8988T (cell line): ENCODE data around the gene DEGS2.
A peak's percentile ranks its signal among the peaks of the same experiment; 100 is the strongest.
"Not testable (repeated sequence)": the region's sequence is repeated elsewhere in the genome, so short reads cannot be mapped to it uniquely, and the experiment has no call there.

Experiments
- DNase-seq: peaks from one replicate; pipeline ENCODE4 v3.0.0; 2011

Gene DEGS2

DNA sequence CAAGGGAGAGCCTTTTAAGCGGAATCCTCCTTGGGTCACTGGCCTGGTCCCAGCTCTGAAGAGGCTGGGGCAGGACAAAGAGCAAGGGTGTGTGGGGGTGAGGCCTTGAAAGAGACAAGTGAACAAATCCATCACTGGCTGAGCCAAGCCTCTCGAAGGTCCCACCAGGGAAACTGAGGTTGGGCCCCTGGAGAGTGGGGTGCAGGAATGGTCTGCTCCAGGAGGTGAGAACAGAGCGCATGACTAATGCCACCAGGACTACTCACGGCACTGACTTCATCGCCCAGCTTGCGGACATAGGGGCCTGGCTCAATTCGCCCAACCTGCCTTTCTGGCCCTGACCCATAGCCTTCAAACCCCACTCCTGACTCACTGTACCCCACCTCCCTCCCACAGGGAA, 19.2 kb upstream of the DEGS2 start:
- no peak for DNase-seq

DNA sequence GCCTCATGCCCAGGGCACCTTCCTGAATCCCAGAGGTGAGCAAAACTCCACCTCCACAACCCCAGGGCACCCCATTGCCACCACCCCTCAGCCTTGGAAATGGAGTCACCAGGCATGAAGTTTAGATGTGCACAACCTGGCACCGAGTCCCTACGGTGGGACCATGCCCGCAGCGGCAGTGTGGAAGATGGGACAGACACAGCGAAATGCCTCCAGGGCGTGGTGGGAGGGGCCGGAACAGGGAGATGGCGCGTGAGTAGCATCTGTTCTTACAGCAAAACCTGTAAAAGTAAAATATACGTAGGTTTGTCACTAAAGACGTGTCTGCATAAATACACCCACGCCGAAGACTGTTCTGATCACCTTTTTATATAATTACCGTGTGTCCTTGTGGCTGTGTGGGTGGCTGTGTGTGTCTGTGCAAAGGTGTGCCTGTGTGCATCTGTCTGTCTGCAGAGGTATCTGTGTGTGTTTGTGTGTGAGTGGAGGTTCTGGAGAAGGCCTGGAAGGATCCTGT, 17.4 kb upstream of the DEGS2 start:
- no peak for DNase-seq

DNA sequence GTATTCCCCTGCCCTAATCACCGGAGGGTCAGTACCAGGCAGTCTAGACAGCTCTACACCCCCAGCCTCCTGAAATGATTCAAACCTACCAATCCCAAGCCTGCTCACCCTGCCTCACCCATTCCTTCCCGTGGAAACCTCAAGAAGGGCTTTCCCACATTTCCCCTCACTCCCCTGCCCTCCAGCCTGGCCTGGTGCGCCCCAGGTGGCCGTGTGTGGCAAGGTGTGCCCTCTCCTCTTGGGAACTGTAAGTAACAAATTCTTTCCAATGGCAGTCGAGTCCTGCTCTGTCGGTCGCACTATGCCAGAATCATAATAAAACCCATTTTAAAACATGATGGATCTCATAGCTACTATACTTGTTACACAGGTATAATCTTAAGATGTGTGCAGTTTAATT, 13.9 kb upstream of the DEGS2 start:
- DNase-seq: no peak

DNA sequence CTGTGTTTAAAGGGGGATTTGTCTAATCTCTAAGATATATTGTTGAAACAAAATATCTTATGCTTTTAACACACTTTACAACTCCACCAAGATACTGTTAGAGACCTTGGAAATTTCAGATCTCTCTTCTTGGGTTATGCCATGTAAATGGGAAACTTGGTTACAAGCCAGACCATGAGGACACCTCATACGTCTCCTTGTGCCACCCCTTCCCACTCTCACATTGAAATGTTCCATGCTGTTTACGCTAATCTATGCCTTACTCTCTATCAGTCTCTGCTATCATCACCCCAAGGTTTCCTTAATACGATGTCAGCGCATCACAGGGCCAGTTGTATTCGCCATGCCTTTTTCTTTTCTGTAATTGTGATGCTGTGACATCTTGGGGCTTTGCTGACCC, 13.4 kb upstream of the DEGS2 start:
- DNase-seq: no peak

DNA sequence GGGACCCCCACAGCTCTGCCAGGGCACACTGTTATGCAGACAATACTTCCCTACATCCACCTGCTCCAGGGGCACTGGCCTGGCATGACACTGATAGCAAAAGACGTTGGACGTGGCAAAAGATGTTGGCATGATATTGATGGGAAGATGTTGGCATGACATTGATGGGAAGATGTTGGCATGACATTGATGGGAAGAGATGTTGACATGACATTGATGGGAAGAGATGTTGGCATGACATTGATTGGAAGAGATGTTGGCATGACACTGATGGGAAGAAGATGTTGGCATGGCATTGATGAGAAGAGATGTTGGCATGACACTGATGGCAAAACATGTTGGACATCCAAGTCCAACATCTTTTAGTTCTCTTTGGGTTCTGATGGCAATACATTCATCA, 11.4 kb upstream of the DEGS2 start:
- no peak for DNase-seq

DNA sequence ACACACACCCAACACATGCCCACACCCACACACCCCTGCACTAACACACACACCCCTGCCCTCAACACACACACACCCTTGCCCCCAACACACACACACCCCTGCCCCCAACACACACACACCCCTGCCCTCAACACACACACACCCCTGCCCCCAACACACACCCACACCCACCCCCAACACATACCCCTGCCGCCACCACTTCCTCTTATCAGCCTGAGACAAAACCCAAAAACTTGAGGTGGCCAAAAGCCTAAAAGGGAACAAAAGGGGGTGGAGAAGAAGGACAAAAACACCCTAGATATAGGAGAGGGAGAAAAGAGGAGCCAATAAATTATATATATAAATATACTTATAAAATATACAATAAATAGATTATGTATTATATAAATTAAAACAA, 9.1 kb upstream of the DEGS2 start:
- DNase-seq: no peak

DNA sequence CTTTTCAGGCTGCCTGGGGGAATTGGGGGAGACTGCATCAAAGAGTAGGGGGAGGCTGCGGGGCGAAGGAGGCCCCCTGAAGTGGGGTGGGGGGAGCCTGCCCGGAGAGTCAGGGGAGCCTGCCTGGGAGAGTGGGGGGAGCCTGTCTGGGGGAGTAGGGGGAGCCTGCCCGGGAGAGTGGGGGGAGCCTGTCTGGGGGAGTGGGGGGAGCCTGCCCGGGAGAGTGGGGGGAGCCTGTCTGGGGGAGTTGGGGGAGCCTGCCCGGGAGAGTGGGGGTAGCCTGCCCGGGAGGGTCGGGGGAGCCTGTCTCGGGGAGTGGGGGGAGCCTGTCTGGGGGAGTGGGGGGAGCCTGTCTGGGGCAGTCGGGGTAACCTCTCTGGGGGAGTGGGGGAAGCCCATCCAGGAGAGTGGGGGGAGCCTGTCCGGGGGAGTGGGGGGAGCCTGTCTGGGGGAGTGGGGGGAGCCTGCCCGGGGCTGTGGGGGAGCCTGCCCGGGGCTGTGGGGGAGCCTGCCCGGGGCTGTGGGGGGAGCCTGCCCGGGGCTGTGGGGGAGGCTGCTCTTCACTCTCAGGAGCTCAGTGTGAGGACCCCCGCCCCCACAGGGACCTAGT, 6.5 kb upstream of the DEGS2 start:
- DNase-seq: no peak

DNA sequence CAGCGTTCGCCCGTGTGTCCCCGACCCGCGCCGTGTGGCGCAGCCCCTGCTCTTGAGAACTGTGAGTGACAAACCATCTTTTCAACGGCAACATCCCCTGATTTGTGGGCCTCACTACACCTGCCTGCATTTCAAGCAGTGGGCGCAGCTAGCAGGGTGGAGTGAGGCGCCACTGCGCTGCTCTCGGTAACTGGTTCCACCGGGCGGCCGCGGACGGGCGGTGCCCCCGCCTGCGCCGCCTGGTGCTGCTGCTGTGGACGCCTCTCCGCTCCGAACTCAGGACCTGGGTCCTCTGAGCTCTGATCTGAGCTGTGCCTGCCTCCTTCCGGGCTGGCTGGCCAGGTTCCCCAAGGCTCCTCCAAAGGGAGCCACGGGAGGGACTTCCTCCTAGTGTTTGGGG, 5.9 kb upstream of the DEGS2 start:
- DNase-seq: no peak

DNA sequence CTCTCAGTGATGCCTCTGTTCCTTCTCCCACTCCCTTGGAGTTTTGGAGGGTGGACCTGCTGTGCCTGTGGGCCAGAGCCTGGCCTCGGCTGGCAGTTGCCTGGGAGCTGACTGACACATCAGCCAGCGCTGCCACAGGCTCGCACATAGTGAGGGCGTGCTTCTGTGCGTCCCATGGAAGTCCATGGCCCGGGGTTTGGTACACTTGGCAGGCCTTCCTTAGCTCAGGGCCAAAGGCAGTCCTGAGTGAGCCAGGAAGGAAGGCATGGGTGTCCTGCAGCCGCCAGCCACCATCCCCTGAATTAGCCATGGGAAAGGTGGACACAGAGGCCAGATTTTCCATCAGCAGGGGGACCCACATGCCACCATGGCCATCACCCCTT, 1.1 kb upstream of the DEGS2 start:
- DNase-seq: no peak

DNA sequence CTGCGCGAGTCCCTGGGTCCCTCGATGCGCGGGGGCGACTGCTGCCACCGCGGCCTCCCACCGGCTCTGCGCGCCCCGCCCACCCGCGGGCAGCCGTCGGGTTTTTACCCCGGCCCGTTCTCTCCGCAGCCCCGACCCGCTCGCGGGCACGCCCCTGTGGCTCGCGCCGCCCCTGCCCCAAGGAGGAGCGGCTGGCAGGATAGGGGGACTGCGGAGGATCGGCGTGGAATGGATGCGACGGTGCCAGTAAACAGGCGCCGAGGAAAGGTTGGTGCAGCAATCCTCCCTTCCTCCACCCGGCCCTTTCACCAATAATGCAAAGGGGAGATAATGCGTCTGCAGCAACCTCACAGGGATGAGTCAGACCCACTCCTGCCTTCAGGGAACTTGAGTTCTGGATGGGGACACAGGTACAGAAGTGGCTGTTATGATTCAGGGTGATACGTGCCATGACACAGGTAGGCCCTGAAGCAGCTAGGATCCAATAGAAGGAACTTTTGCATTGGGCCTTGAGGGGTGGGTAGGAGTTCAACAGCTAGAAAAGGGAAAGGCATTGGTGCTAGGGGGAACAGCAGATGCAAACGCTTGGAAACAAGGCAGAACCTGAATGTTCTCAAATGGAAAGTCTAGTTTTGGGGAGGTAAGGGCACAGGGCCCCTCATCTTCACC, 554 bp upstream of the DEGS2 start:
- DNase-seq: no peak

DNA sequence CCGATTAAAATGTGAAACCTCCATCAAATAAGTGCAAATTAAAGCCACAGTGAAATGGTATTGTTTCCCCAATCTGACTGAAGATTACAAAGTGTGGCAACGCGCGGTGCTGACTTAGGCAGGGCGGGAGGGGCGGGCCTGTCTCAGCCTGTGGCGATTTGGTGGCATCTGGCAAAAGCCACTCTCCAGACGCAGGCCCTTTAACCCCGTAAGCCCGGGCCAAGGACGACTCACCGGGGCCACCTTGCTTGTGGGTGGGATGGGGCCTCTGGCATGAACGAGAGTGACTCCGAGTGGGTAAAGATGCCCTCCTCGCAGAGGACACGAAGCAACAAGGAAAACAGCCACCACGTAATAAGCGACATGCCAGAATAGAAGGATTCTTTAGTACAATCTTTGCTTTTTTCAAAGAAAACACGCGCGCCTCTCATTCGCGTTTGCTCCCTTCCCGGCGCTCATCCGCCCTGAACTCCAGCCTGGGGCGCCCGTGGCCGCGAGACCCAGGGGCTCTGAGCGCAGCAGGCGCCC, 815 bp downstream of the DEGS2 start:
- DNase-seq: no peak

DNA sequence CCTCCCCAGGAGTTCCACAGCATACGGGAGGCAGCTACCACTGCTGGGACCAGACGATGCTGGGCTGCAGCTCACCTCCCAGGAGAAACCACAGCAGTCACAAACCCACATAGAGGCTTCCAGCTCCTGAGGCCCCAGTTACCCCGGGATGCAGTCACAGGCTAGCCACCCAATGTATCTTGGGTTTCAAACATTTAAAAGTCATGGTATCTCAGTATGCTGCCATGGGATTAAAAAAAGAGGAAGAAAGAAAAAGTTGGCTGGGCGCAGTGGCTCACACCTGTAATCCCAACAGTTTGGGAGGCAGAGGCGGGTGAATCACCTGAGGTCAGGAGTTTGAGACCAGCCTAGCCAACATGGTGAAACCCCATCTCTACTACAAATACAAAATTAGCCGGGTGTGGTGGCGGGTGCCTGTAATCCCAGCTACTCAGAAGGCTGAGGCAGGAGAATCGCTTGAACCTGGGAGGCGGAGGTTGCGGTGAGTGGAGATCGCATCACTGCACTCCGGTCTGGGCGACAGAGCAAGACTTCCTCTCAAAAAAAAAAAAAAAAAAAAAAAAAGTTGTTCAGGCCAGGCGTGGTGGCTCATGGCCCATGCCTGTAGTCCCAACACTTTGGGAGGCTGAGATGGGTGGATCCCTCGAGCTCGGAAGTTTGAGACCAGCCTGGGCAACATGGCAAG, 1.8 kb downstream of the DEGS2 start:
- DNase-seq: not testable (repeated sequence)

DNA sequence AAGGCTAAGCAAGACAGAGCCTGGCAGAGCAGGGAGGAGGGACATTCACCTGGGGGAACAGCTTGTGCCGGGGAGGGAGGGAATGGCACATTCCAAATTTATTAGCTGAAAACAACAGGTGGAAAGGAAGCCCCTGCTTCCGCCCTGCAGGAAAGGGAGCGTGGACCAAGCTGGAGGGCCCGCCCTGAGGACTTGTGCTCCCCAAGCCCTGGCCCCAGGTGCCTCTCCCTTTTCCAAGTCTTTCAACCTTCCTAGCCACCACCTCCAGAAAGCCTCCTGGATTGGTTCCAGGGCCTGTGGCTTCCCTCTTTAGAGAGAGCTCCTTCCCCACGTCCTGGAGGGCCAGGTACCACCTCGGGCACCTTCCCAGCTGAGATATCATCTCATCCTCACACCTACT, 2.7 kb downstream of the DEGS2 start:
- DNase-seq: no peak

DNA sequence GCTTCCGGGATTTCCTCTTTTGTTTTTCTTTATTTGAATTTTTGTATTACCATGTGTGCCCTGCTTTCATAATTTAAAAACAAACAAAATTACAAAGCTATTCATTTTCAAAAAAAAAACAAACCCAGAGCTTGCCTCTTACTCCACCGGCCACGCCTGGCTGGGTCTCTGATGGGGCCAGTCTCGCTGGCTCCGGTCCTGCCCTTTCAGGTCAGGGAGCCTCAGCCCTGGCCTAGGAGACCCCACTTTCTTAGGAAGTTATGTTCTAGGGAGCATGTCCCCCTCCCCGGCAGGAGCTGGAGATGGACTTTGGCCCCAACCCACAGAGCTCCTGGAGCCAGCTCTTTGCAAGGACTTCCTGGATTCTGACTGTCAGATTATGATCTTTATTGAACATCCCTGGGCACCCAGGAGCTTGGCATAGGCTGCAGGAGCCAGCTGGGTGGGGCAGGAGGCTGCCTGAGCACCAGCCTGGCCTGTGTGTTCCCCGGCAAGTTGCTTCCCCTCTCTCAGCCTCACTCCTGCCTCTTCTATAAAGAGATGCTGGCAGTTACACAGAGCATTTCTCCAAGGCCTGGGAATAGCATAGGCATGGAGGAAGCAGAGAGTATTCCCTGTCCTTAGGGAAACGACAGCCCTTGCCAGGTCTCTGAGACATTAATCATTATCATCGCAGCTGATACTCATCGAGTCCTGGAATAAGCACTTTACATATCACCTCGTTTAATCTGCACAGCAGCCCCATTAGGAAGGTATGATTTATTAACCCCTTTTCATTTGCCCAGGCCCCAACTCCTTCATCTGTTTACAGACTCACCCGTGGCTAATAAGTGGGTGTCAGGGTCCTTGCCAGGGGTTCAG, 3.5 kb downstream of the DEGS2 start:
- DNase-seq: no peak

DNA sequence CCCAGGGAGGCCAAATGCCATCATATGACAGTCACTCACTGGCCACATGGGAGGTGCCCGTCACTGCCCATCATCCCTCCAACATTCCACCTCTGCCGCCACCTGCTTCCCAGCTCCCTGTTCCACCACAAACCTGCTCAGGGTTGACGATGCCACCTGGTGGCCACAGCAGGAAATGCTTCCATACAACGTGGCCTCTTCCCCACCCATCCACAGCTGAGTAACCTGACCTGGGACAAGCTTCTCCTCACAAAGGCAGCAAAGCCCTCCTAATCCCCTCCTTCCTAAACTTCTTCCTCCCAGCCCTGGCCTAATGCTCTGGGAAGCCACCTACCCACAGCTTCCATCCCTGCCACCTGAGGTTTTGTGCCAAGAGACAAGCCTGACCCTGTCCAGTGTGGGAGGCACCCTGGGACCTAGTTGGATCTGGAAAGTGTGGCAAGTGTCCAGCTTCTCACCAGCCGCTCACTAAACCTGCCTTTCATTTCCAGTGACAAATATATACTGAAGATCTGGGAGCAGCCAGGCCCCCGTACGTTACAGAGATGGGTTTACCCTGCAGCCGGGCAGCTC, 4.3 kb downstream of the DEGS2 start:
- DNase-seq: peak; percentile 85

DNA sequence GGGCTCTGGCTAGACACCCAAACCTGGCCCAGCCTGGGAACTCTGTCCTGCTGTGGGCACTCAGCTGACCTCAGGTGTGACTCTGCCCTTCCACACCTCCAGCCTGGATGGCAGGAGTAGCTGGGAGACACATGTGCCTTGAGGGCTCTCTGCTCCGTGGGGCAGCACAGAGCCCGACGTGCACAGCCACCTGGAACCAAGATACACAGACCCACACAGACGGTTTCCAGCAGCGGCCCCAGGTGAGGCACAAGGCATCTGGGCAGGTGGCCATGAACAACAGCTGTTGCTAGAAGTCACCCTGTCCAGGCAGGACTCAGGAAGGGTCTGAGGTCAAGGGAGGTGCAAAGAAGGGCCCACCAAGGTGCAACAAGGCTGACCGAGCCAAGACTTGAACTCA, 5.9 kb downstream of the DEGS2 start:
- DNase-seq: no peak

DNA sequence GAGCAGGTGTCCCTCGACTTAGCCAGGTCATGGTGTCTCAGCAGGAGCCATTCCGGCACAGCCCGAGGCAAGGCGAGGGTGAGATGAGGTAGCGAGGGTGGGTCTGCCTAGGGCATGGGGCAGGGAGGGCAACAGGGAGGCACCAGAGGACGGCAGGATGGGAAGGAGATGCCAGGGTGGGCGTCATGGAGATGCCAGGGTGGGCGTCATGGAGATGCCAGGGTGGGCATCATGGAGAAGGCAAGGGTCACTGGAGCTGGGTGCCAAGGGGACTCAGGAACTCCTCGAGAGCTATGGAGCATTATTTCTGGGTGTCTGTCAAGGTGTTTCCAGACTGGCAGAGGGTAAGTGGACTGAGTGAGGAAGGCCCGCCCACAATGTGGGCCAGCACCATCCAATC, 7.4 kb downstream of the DEGS2 start:
- no peak for DNase-seq

DNA sequence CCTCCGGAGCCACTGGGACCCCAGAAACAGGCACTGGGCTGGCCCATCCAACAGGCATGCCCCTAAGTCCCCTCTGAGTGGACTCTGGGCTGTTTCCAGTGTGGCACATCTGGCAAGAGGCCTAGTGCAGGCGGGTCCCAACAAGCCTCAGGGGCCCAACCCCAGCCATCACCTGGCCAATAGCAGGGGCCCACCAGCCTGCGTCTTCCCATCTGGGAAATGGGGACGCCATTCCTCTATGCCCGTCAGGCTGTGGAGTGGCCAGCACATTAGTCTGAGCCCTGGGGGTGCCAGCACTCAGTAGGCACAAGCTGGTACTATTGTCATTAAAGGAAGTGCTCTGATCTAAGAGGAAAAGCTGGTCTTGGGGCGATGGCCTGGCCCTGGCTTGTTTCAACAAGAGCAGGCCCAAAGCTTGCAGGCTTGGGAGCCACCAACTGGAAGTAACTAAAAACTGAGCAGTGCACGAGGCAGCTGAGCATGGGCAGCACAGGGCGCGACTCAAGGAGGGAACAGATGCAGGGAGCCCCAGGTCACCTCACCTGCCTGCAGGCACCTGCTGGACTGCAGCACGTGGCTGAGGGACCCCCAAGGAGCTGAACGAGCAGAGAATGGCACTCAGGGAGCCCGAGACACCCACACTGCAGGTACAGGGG, 8.4 kb downstream of the DEGS2 start:
- DNase-seq: no peak

DNA sequence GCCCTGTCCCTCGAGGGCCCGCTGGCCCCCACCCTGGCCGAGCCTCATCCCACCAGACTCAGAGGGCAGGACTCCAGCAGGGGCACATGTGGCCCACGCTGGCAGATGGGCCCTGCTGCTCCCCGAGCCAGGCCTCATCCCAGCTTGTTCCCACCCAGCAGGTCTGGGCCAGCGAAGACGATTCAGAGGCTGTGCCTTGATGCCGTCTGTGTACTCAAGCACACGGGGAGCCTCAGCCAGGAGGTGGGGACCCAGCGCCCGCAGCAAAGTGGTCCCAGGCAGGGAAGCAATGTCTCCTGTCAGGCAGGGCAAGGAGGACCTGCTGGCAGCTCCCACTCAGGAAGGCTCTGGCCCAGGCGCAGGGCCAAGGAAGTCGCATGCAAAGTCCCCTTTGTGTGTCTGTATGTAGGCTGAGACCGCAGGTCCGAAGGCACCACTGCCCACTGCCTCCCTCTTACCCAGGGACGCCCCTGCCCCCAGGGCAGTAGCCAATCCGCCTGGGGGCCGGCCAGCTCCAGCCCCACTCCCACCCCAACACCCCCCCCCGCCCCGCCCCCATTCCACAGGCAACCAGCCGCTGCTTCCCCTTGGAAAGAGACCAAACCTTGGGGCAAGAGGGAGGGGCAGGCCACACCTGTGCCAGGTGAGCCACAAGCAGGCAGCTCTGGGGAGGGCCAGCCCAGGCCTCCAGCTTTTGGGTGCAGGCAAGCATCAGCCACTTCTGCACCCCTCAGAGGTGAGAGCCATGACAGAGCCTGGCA, 9.4 kb downstream of the DEGS2 start:
- no peak for DNase-seq

DNA sequence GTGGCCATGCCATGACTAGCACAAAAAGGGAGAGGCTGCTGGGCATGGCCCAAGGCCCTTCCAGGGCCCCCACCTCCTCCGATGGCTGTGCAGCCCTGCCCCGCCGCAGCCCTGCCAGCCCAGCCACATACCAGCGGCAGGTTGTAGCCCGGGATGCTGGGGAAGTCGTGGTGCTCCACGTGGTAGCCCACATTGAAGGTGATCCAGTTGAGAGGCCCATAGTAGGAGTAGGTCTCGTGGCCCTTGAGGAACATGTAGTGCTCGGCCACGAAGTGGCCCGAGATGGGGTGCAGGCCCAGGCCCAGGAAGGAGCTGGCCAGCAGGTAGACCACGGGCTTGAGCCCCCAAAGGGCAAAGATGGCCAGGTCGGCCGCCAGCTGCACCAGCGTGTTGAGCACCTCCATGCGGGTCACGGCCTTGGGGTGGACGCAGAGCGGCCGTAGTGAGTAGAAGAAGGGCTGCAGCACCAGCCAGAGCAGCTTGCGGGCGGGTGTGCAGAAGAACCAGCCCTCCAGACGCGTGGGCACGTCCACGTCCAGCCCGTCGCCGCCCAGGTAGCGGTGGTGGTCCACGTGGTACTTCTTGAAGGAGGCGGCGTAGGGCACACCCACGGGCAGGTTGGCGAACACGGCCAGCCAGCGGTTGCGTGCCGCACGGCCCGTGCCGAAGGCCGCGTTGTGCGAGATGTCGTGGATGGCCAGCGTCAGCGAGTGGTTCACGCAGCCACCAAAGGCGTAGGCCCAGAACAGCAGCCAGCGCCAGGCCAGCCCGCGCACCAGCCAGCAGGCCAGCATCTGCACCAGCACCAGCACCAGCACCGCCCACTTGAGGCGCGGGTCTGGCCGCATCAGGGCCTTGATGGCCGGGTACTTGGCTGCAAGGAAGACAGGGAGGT, 10.4 kb downstream of the DEGS2 start:
- no peak for DNase-seq
